Activated CD4-positive, alpha-beta T cell treated with anti-CD3 and anti-CD28 coated beads for 48 hours (primary cell): Measurements from ENCODE around the gene TBC1D5.
"Not testable (repeated sequence)": the region's sequence is repeated elsewhere in the genome, so short reads cannot be mapped to it uniquely, and the experiment has no call there.

ENCODE experiments used
- DNase-seq: peaks from one replicate; pipeline ENCODE4 v3.0.0-alpha.2; 2020

The TBC1D5 gene

GRCh38 chr3:17747174-17747889 is 4.9 kb upstream of the TBC1D5 start:
- no peak for DNase-seq

- no peak for DNase-seq
Observed at GRCh38 chr3:17745894-17746293, 3.5 kb upstream of the TBC1D5 start.

GRCh38 chr3:17745301-17745700 is 2.9 kb upstream of the TBC1D5 start:
- no peak for DNase-seq

GRCh38 chr3:17744693-17745092 is 2.3 kb upstream of the TBC1D5 start:
- no peak for DNase-seq

GRCh38 chr3:17743658-17743995 is 1.2 kb upstream of the TBC1D5 start:
- no peak for DNase-seq

GRCh38 chr3:17742880-17743657 is 638 bp upstream of the TBC1D5 start:
- no peak for DNase-seq

GRCh38 chr3:17741621-17742101 is 770 bp downstream of the TBC1D5 start:
- no peak for DNase-seq

- DNase-seq = no peak
Observed at GRCh38 chr3:17740721-17741141, 1.7 kb downstream of the TBC1D5 start.

GRCh38 chr3:17738921-17739320 is 3.5 kb downstream of the TBC1D5 start:
- no peak for DNase-seq

- DNase-seq = no peak
Observed at GRCh38 chr3:17738219-17738618, 4.2 kb downstream of the TBC1D5 start.

- DNase-seq = no peak
Observed at GRCh38 chr3:17737591-17737990, 4.8 kb downstream of the TBC1D5 start.

GRCh38 chr3:17735362-17735761 is 7.1 kb downstream of the TBC1D5 start:
- not testable (repeated sequence) for DNase-seq

GRCh38 chr3:17733768-17734167 is 8.7 kb downstream of the TBC1D5 start:
- DNase-seq = no peak

- no peak for DNase-seq
Observed at GRCh38 chr3:17733215-17733614, 9.2 kb downstream of the TBC1D5 start.

- DNase-seq = no peak
Observed at GRCh38 chr3:17730318-17730967, 12.0 kb downstream of the TBC1D5 start.

- no peak for DNase-seq
Observed at GRCh38 chr3:17726313-17726712, 16.1 kb downstream of the TBC1D5 start.

- not testable (repeated sequence) for DNase-seq
Observed at GRCh38 chr3:17725844-17726243, 16.6 kb downstream of the TBC1D5 start.

GRCh38 chr3:17724948-17725347 is 17.5 kb downstream of the TBC1D5 start:
- no peak for DNase-seq

GRCh38 chr3:17724122-17724521 is 18.3 kb downstream of the TBC1D5 start:
- DNase-seq = no peak

- no peak for DNase-seq
Observed at GRCh38 chr3:17717411-17717810, 25.0 kb downstream of the TBC1D5 start.

- no peak for DNase-seq
Observed at GRCh38 chr3:17714473-17714872, 28.0 kb downstream of the TBC1D5 start.

GRCh38 chr3:17709236-17709810 is 33.1 kb downstream of the TBC1D5 start:
- DNase-seq = no peak

- no peak for DNase-seq
Observed at GRCh38 chr3:17707813-17708543, 34.5 kb downstream of the TBC1D5 start.
